Gastroesophageal sphincter (tissue), 4 donors: ENCODE measurements around the gene PLEKHG4B. TPM values are rescaled to one million over a fixed set of nuclear protein-coding genes. Genes with fewer than 3 reads are reported as not detected.

Experiments
- ATAC-seq: fragments of 150-250 bp; one replicate; pipeline ENCODE4 v1.9.1; 2016; ENCODE audit warnings: mild to moderate bottlenecking, moderate library complexity
- H3K27ac ChIP-seq, 4 donors: fragments of 200-600 bp; sonication (generic) in 3 of 4; 1 replicate in 3 of 4; 2 replicates in 1 of 4; pipeline ENCODE4 v1.5.1; 2016 to 2019
- H3K27me3 ChIP-seq: fragments of 200-600 bp; sonication (generic); one replicate; pipeline ENCODE4 v1.5.1; 2019
- H3K36me3 ChIP-seq, 2 donors: fragments of 200-600 bp; sonication (generic); one replicate each; pipeline ENCODE4 v1.5.1; 2019; ENCODE audit warnings: control low read depth in 1 of 2
- H3K4me1 ChIP-seq, 3 donors: fragments of 200-600 bp; sonication (generic); 1 replicate in 2 of 3; 2 replicates in 1 of 3; pipeline ENCODE4 v1.5.1; 2016 to 2019; ENCODE audit warnings: control low read depth in 2 of 3
- H3K4me3 ChIP-seq, 2 donors: fragments of 200-600 bp; sonication (generic); one replicate each; pipeline ENCODE4 v1.5.1; 2019; ENCODE audit warnings: mild to moderate bottlenecking in 1 of 2, moderate library complexity in 1 of 2
- H3K9me3 ChIP-seq, 3 donors: fragments of 200-600 bp; sonication (generic); one replicate each; pipeline ENCODE4 v1.5.1; 2017 to 2019; ENCODE audit warnings: control low read depth in 2 of 3
- CTCF ChIP-seq, 4 experiments: fragments of 200-600 bp in 2 of 4; fragments of 450-650 bp in 2 of 4; sonication (generic) in 1 of 4; IDR thresholded peaks; one replicate each; pipeline ENCODE4 v1.5.1; 2017 to 2019; ENCODE audit warnings: antibody characterized with exemption in 4 of 4, mild to moderate bottlenecking in 2 of 4, moderate library complexity in 2 of 4
- EP300 ChIP-seq: sonication (generic); formaldehyde crosslinking; IDR thresholded peaks from one replicate; pipeline ENCODE4 v1.6.1; 2017; ENCODE audit warnings: antibody characterized with exemption, mild to moderate bottlenecking
- POLR2A ChIP-seq, 2 donors: fragments of 450-650 bp; IDR thresholded peaks; one replicate each; pipeline ENCODE4 v1.6.1; 2017; ENCODE audit warnings: antibody characterized with exemption in 2 of 2, mild to moderate bottlenecking in 2 of 2, moderate library complexity in 1 of 2
- POLR2AphosphoS5 ChIP-seq: sonication (generic); formaldehyde crosslinking; IDR thresholded peaks from one replicate; pipeline ENCODE4 v1.6.1; 2017; ENCODE audit warnings: antibody characterized with exemption
- WGBS, 2 donors: methylation state at CpG; one replicate each; pipeline ENCODE4 v1.1.5; 2018; ENCODE audit warnings: low coverage in 1 of 2; 5-methylcytosine and 5-hydroxymethylcytosine counted together
- total RNA-seq, 4 donors: library from RNA; depleted of rRNA; stranded (reverse); fragments of >200 nt; gene quantifications; one replicate each; pipeline ENCODE4 v1.1.0, GENCODE V29; 2016

The PLEKHG4B gene
- total RNA-seq, 4 donors from 2014 or later: under 0.01 to 0.66 (median 0.15) TPM; not detected in 1

- WGBS, 2 donors: 55 to 66% methylated on average over 8 to 10 of the region's 21 CpGs
- peaks cover 0 to 20% (median 0%) of the 10 kb centered on the region in 3 donors for H3K4me1 ChIP-seq
- peak overlapping the region in 1 of 4 donors; percentile 25 for H3K27ac ChIP-seq
- no peaks in the 10 kb centered on the region for H3K9me3 ChIP-seq
- TF ChIP-seq POLR2A (IDR thresholded peaks at IDR 0.05) (no peak), POLR2AphosphoS5 (no peak), EP300 (no peak), CTCF (IDR thresholded peaks at IDR 0.05) (no peak)
- H3K27me3 ChIP-seq: peaks cover 27% of the 10 kb centered on the region
- ATAC-seq: no peak
- H3K4me3 ChIP-seq: no peak overlapping the region
- H3K36me3 ChIP-seq: no peaks in the 10 kb centered on the region
Observed at GRCh38 chr5:185095-186070, 93.4 kb downstream of the PLEKHG4B start.

GRCh38 chr5:186091-187041 is 94.4 kb downstream of the PLEKHG4B start:
- 88 to 92% methylated on average over 2 to 3 of the region's 28 CpGs for WGBS, 2 donors
- H3K36me3 ChIP-seq: no peaks in the 10 kb centered on the region
- H3K27me3 ChIP-seq: peaks cover 22% of the 10 kb centered on the region
- H3K4me1 ChIP-seq: peaks cover 0 to 30% (median under 1%) of the 10 kb centered on the region in 3 donors
- H3K9me3 ChIP-seq: no peaks in the 10 kb centered on the region
- no peak overlapping the region for H3K4me3 ChIP-seq
- no peak for ATAC-seq
- TF ChIP-seq POLR2AphosphoS5 (no peak), CTCF (IDR thresholded peaks at IDR 0.05) (no peak), EP300 (no peak), POLR2A (IDR thresholded peaks at IDR 0.05) (no peak)
- no peak overlapping the region for H3K27ac ChIP-seq

GRCh38 chr5:187042-187431 is 95.1 kb downstream of the PLEKHG4B start:
- H3K4me3 ChIP-seq: no peak overlapping the region
- ATAC-seq: no peak
- no CpG with 5 or more reads among the region's 13 CpGs for WGBS, 2 donors

More at GRCh38 chr5:187042-187431, 95.1 kb downstream of the PLEKHG4B start:
- no peaks in the 10 kb centered on the region for H3K9me3 ChIP-seq
- no peak overlapping the region for H3K27ac ChIP-seq
- no peak for TF ChIP-seq POLR2A (IDR thresholded peaks at IDR 0.05)
- no peak for TF ChIP-seq POLR2AphosphoS5
- TF ChIP-seq EP300: no peak
- no peak for TF ChIP-seq CTCF (IDR thresholded peaks at IDR 0.05)
- no peaks in the 10 kb centered on the region for H3K36me3 ChIP-seq
- peaks cover 0 to 37% (median 4%) of the 10 kb centered on the region in 3 donors for H3K4me1 ChIP-seq
- H3K27me3 ChIP-seq: peaks cover 22% of the 10 kb centered on the region
